Neutrophil (primary cell): Measurements from ENCODE around the gene GLB1L3.
"Not testable (repeated sequence)": the region's sequence is repeated elsewhere in the genome, so short reads cannot be mapped to it uniquely, and the experiment has no call there.

Experiments used
- H3K27ac ChIP-seq: fragments of 200-600 bp; sonication (generic); 2 replicates; pipeline ENCODE4 v1.5.1; 2016; ENCODE audit warnings: mild to moderate bottlenecking, moderate library complexity
- H3K27me3 ChIP-seq: fragments of 200-600 bp; sonication (generic); 2 replicates; pipeline ENCODE4 v1.6.0; 2016; ENCODE audit warnings: mild to moderate bottlenecking
- H3K36me3 ChIP-seq: fragments of 200-600 bp; sonication (generic); 2 replicates; pipeline ENCODE4 v1.5.1; 2017
- H3K4me1 ChIP-seq, 2 experiments: fragments of 200-600 bp in 1 of 2; sonication (generic) in 1 of 2; 1 replicate in 1 of 2; 2 replicates in 1 of 2; pipeline versions ENCODE4 v1.5.1 to v1.6.1; 2013 to 2016; ENCODE audit warnings: low read depth in 1 of 2, low read length in 1 of 2, mild to moderate bottlenecking in 1 of 2, moderate library complexity in 1 of 2; ENCODE audit not compliant: control insufficient read depth in 1 of 2, insufficient read depth in 1 of 2
- H3K4me3 ChIP-seq, 2 experiments: fragments of 200-600 bp in 1 of 2; sonication (generic) in 1 of 2; 1 replicate in 1 of 2; 2 replicates in 1 of 2; pipeline ENCODE4 v1.5.1; 2013 to 2016; ENCODE audit warnings: low read depth in 1 of 2, low read length in 1 of 2, mild to moderate bottlenecking in 1 of 2, moderate library complexity in 1 of 2
- H3K9me3 ChIP-seq: fragments of 200-600 bp; sonication (generic); 2 replicates; pipeline ENCODE4 v1.5.1; 2016
- CTCF ChIP-seq: fragments of 200-600 bp; sonication (generic); IDR thresholded peaks from 2 replicates; pipeline ENCODE4 v1.5.1; 2016; ENCODE audit warnings: antibody characterized with exemption

GLB1L3 gene

GRCh38 chr11:134276396-134277182 is 410 bp downstream of the GLB1L3 start:
- Histone ChIP-seq H3K27ac (no peak overlapping the region), H3K9me3 (no peaks in the 10 kb centered on the region), H3K36me3 (no peaks in the 10 kb centered on the region), H3K27me3 (peaks cover 98% of the 10 kb centered on the region), H3K4me3 (peak overlapping the region; percentile 12 to 49), H3K4me1 (peaks cover 11 to 17% of the 10 kb centered on the region in 2 experiments)
- no peak for TF ChIP-seq CTCF

- no peak overlapping the region for H3K27ac ChIP-seq
- no peaks in the 10 kb centered on the region for H3K9me3 ChIP-seq
- no peaks in the 10 kb centered on the region for H3K36me3 ChIP-seq
- peaks cover 97% of the 10 kb centered on the region for H3K27me3 ChIP-seq
- H3K4me1 ChIP-seq: peaks cover 11 to 17% of the 10 kb centered on the region in 2 experiments
- no peak overlapping the region for H3K4me3 ChIP-seq
- no peak for TF ChIP-seq CTCF
These were observed 1.2 kb downstream of the GLB1L3 start for GRCh38 chr11:134277183-134278001.

GRCh38 chr11:134278356-134278755 is 2.2 kb downstream of the GLB1L3 start:
- Histone ChIP-seq H3K27me3 (peaks cover 97% of the 10 kb centered on the region), H3K4me1 (peaks cover 11 to 17% of the 10 kb centered on the region in 2 experiments), H3K9me3 (no peaks in the 10 kb centered on the region), H3K4me3 (no peak overlapping the region), H3K36me3 (no peaks in the 10 kb centered on the region), H3K27ac (no peak overlapping the region)
- no peak for TF ChIP-seq CTCF

GRCh38 chr11:134281635-134282034 is 5.5 kb downstream of the GLB1L3 start:
- H3K4me3 ChIP-seq, H3K27ac ChIP-seq, H3K9me3 ChIP-seq, H3K36me3 ChIP-seq, H3K4me1 ChIP-seq: not testable (repeated sequence)
- peaks cover 90% of the 10 kb centered on the region for H3K27me3 ChIP-seq

- H3K27me3 ChIP-seq: peaks cover 84% of the 10 kb centered on the region
- H3K9me3 ChIP-seq: no peaks in the 10 kb centered on the region
- H3K27ac ChIP-seq: no peak overlapping the region
- no peaks in the 10 kb centered on the region for H3K4me1 ChIP-seq
- TF ChIP-seq CTCF: no peak
- no peaks in the 10 kb centered on the region for H3K36me3 ChIP-seq
- H3K4me3 ChIP-seq: no peak overlapping the region
These were observed 6.2 kb downstream of the GLB1L3 start for GRCh38 chr11:134282121-134283045.
